Type B pancreatic cell (in vitro differentiated cells): ENCODE results near the gene SPTLC1. TPM values are rescaled to one million over a fixed set of nuclear protein-coding genes. Genes with fewer than 3 reads are reported as not detected.
A peak's percentile ranks its signal among the peaks of the same experiment; 100 is the strongest.

Experiments
- DNase-seq: peaks from one replicate; pipeline ENCODE4 v3.0.0; 2021; ENCODE audit warnings: mixed read lengths; ENCODE audit not compliant: unreplicated experiment; ENCODE audit errors: extremely low spot score
- H3K27ac Mint-ChIP-seq: 2 replicates; pipeline ENCODE4 v1.8.0; 2021; ENCODE audit warnings: mild to moderate bottlenecking, mixed read lengths
- H3K27me3 Mint-ChIP-seq: 2 replicates; pipeline ENCODE4 v1.8.0; 2021; ENCODE audit warnings: mixed read lengths
- H3K36me3 Mint-ChIP-seq: 2 replicates; pipeline ENCODE4 v1.8.0; 2021; ENCODE audit warnings: mixed read lengths
- H3K4me1 Mint-ChIP-seq: one replicate; pipeline ENCODE4 v1.8.0; 2021; ENCODE audit warnings: mixed read lengths; ENCODE audit not compliant: unreplicated experiment
- H3K4me3 Mint-ChIP-seq: 2 replicates; pipeline ENCODE4 v1.8.0; 2021; ENCODE audit warnings: mild to moderate bottlenecking, mixed read lengths
- H3K9me3 Mint-ChIP-seq: 2 replicates; pipeline ENCODE4 v1.8.0; 2021; ENCODE audit warnings: mixed read lengths
- long read RNA-seq: library from polyadenylated mRNA; unstranded; transcript quantifications from one replicate; pipeline ENCODE4 v2.0.0, GENCODE V29; 2020
- total RNA-seq: library from RNA; stranded (reverse); gene quantifications from 2 replicates; pipeline ENCODE4 v1.2.1, GENCODE V29; 2021; ENCODE audit warnings: low replicate concordance
- TF ChIP-seq, protein P1 (sequence below): fragments of 200-600 bp; sonication (generic); conservative IDR thresholded peaks from 2 replicates; pipeline ENCODE4 v1.5.0; 2021; ENCODE audit warnings: antibody characterized with exemption, mild to moderate bottlenecking

SPTLC1 gene, protein sequence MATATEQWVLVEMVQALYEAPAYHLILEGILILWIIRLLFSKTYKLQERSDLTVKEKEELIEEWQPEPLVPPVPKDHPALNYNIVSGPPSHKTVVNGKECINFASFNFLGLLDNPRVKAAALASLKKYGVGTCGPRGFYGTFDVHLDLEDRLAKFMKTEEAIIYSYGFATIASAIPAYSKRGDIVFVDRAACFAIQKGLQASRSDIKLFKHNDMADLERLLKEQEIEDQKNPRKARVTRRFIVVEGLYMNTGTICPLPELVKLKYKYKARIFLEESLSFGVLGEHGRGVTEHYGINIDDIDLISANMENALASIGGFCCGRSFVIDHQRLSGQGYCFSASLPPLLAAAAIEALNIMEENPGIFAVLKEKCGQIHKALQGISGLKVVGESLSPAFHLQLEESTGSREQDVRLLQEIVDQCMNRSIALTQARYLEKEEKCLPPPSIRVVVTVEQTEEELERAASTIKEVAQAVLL
- 66.1 and 78.1 TPM in 2 replicates for total RNA-seq
- long read RNA-seq, transcript SPTLC1-201 (15 exons, 1,894 nt) = major isoform, 477 of 517 reads
- long read RNA-seq, partial matches to known transcripts = 11 of 517 reads
- long read RNA-seq, other reads (novel, unspliced or antisense) = 25 of 517 reads

DNA sequence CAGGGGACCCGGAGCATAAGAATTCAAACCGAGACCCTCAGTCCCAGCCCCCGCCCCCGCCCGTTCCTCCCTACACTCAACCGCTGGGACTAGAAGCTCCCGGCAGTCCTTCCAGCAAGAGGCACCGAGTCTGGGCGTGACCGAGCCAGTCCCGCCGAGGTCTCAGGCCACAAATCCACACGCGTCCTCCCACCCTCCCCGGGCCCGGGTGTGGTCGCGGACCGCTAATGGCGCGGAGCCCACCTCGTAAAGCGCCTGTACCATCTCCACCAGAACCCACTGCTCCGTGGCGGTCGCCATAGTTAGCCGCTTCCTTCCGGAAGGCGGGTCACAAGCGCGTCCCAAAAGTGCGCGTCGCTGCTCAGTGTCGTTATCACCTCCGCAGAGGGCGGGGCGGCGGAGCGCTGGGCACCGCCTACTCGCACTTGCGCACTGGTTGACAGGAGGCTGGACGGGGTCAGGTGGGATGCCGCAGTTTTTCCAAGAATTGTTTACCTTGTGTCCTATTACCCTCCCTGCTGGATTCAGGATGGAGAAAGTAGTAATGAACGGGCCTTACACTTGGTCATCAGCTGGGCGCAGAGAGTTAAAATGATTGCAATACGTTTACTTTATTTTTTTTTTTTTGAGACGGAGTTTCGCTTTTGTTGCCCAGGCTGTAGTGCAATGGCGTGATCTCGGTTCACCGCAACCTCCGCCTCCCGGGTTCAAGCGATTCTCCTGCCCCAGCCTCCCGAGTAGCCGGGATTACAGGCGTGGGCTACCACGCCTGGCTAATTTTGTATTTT is at the start of gene SPTLC1:
Gene SPTLC1 (minus strand): TSS at position 343 of the 788 bp plus-strand sequence. CDS start 43 bp downstream, at position 300.
- DNase-seq = peak; percentile 93
- Mint-ChIP-seq H3K27me3 (peaks cover 10% of the 10 kb centered on the region), H3K36me3 (peaks cover 18% of the 10 kb centered on the region), H3K4me1 (peaks cover 9% of the 10 kb centered on the region), H3K27ac (peak within 1 kb of the TSS; percentile 99), H3K4me3 (peak within 1 kb of the TSS; percentile 98), H3K9me3 (no peaks in the 10 kb centered on the region)
- TF ChIP-seq, protein P1, sequence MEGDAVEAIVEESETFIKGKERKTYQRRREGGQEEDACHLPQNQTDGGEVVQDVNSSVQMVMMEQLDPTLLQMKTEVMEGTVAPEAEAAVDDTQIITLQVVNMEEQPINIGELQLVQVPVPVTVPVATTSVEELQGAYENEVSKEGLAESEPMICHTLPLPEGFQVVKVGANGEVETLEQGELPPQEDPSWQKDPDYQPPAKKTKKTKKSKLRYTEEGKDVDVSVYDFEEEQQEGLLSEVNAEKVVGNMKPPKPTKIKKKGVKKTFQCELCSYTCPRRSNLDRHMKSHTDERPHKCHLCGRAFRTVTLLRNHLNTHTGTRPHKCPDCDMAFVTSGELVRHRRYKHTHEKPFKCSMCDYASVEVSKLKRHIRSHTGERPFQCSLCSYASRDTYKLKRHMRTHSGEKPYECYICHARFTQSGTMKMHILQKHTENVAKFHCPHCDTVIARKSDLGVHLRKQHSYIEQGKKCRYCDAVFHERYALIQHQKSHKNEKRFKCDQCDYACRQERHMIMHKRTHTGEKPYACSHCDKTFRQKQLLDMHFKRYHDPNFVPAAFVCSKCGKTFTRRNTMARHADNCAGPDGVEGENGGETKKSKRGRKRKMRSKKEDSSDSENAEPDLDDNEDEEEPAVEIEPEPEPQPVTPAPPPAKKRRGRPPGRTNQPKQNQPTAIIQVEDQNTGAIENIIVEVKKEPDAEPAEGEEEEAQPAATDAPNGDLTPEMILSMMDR = no peak

- no peaks in the 10 kb centered on the region for H3K36me3 Mint-ChIP-seq
- H3K9me3 Mint-ChIP-seq = no peaks in the 10 kb centered on the region
- H3K27ac Mint-ChIP-seq = no peak overlapping the region
- DNase-seq = no peak
- H3K4me1 Mint-ChIP-seq = no peaks in the 10 kb centered on the region
- H3K4me3 Mint-ChIP-seq = no peak overlapping the region
- TF ChIP-seq, protein P1 = no peak
- no peaks in the 10 kb centered on the region for H3K27me3 Mint-ChIP-seq
Observed at GRCh38 chr9:92164975-92165374, 49.8 kb upstream of the SPTLC1 start.

GRCh38 chr9:92164490-92164889 is 49.3 kb upstream of the SPTLC1 start:
- no peaks in the 10 kb centered on the region for H3K36me3 Mint-ChIP-seq
- H3K4me1 Mint-ChIP-seq = no peaks in the 10 kb centered on the region
- H3K9me3 Mint-ChIP-seq = no peaks in the 10 kb centered on the region
- H3K4me3 Mint-ChIP-seq = no peak overlapping the region
- H3K27me3 Mint-ChIP-seq = no peaks in the 10 kb centered on the region
- no peak overlapping the region for H3K27ac Mint-ChIP-seq
- TF ChIP-seq, protein P1 = no peak
- no peak for DNase-seq

DNA sequence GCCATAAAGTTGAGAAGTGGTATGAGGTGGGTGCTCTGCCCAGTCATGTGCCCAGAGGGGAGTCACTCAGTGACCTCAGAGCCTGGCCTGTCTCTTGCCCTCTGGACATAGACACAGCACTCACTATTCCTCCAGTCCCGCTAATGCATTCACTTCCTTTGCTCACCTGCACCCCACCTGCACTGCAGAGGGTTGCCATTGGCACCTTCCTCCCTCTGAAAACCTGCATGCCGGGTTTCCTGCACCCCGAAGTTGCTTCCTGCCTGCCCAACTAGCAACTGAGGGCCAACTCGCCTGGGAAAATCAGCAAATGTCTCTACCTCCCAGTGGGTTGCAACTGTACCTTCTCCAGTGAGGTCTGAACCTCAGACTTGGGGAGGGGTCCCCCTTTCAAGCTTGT is 48.1 kb upstream of the SPTLC1 start:
- no peak overlapping the region for H3K27ac Mint-ChIP-seq
- no peaks in the 10 kb centered on the region for H3K4me1 Mint-ChIP-seq
- H3K27me3 Mint-ChIP-seq = no peaks in the 10 kb centered on the region
- DNase-seq = no peak
- H3K9me3 Mint-ChIP-seq = no peaks in the 10 kb centered on the region
- H3K4me3 Mint-ChIP-seq = no peak overlapping the region
- H3K36me3 Mint-ChIP-seq = no peaks in the 10 kb centered on the region
- TF ChIP-seq, protein P1 = no peak

DNA sequence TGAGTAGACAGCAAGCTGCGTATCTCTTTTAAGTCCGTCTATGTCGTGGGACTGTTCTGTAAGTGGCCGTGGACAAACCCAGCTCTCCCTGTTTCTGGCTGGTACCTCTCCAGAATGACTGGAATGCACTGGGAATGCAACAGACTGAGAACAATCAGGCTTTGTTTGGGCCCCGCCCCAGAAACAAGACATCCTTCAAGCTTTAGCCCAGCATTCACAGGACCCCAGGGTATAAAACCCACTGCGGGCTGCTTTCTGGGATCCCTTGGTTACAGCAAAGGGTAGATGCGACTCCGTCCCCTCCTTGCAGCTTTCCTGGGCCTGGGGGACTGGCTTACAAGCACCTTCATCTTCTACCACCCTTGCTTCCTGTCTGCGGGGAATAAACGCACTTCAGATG is 45.6 kb upstream of the SPTLC1 start:
- Mint-ChIP-seq H3K27ac (no peak overlapping the region), H3K4me3 (no peak overlapping the region), H3K27me3 (no peaks in the 10 kb centered on the region), H3K4me1 (no peaks in the 10 kb centered on the region), H3K9me3 (no peaks in the 10 kb centered on the region), H3K36me3 (no peaks in the 10 kb centered on the region)
- DNase-seq = no peak
- TF ChIP-seq, protein P1 = no peak
